ENCODE data around the gene RASSF9.

DNA sequence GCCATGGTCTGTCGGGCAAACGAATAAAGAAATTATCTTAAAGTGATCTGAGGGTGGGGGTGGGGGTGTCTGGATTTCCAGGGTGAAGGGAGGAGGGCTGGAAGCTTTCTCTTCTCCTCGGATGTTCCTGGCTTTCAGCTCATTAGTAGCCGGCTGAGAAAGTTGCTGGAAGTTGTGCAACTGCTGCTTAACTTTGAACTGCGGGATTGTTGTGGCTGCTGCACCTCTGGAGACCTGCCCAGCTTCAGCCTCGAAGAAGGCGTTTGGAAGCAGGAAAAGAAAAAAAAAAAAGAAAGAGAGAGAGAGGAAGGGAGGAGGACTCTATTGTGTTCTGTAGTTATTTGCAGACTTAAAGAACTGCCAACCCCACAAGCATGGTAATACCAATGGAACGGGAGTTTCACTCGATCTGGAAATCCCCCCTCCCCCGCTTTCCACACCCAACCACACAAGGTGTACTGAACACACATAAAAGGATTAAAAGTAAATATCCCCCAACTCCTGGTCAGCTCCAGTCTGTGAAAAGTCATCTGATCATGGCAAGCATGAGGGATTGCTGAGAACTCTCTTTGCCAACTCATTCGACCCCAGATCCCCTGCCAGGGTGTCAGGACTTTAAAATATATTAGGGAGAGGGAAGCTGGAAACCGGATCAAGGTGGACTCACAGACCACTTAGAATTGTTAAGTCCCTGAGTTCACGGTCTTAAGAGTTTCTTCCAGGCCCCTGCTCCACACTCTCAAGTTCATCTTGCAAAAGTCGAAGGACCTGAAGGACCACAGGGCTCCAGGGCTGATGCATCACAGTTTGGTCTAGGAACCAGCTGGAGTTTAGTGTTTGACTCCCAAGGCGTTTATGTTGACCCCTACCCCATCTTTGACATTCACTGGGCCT, at the start of gene RASSF9:
- no peak for TF ChIP-seq POLR2A (IDR thresholded peaks at IDR 0.05)
- TF ChIP-seq, protein P1, sequence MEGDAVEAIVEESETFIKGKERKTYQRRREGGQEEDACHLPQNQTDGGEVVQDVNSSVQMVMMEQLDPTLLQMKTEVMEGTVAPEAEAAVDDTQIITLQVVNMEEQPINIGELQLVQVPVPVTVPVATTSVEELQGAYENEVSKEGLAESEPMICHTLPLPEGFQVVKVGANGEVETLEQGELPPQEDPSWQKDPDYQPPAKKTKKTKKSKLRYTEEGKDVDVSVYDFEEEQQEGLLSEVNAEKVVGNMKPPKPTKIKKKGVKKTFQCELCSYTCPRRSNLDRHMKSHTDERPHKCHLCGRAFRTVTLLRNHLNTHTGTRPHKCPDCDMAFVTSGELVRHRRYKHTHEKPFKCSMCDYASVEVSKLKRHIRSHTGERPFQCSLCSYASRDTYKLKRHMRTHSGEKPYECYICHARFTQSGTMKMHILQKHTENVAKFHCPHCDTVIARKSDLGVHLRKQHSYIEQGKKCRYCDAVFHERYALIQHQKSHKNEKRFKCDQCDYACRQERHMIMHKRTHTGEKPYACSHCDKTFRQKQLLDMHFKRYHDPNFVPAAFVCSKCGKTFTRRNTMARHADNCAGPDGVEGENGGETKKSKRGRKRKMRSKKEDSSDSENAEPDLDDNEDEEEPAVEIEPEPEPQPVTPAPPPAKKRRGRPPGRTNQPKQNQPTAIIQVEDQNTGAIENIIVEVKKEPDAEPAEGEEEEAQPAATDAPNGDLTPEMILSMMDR (IDR thresholded peaks at IDR 0.05), result no peak

Measured in gastroesophageal sphincter (tissue), 3 donors.